GM21423 (cell line): ENCODE data around the gene PLA2G2F.

Experiments
- ATAC-seq: cut with Tn5 transposase; IDR thresholded peaks from one replicate; pipeline ENCODE4 v1.9.1; 2021; ENCODE audit warnings: mild to moderate bottlenecking, moderate library complexity; ENCODE audit not compliant: unreplicated experiment

Gene PLA2G2F

GRCh38 chr1:20188455-20188817 lies 49.3 kb downstream of the PLA2G2F start:
- ATAC-seq: no peak

- no peak for ATAC-seq
Measured at GRCh38 chr1:20189664-20190063, 50.5 kb downstream of the PLA2G2F start.

- no peak for ATAC-seq
Measured at GRCh38 chr1:20190256-20191160, 51.4 kb downstream of the PLA2G2F start.

GRCh38 chr1:20191266-20191825 lies 52.2 kb downstream of the PLA2G2F start:
- no peak for ATAC-seq

GRCh38 chr1:20192364-20192763 lies 53.2 kb downstream of the PLA2G2F start:
- no peak for ATAC-seq

- ATAC-seq: no peak
Measured at GRCh38 chr1:20192871-20193411, 53.8 kb downstream of the PLA2G2F start.

GRCh38 chr1:20194224-20194623 lies 55.1 kb downstream of the PLA2G2F start:
- ATAC-seq: no peak

- ATAC-seq: no peak
Measured at GRCh38 chr1:20194757-20195461, 55.8 kb downstream of the PLA2G2F start.

- no peak for ATAC-seq
Measured at GRCh38 chr1:20195462-20195780, 56.3 kb downstream of the PLA2G2F start.

GRCh38 chr1:20197329-20197791 lies 58.2 kb downstream of the PLA2G2F start:
- no peak for ATAC-seq

- no peak for ATAC-seq
Measured at GRCh38 chr1:20198296-20198695, 59.2 kb downstream of the PLA2G2F start.

GRCh38 chr1:20198918-20199317 lies 59.8 kb downstream of the PLA2G2F start:
- ATAC-seq: no peak

GRCh38 chr1:20199403-20199802 lies 60.3 kb downstream of the PLA2G2F start:
- ATAC-seq: no peak

GRCh38 chr1:20199840-20200239 lies 60.7 kb downstream of the PLA2G2F start:
- ATAC-seq: no peak
